Neuron (in vitro differentiated cells): Measurements from ENCODE around the gene NEK9.

Experiments used
- H2AFZ ChIP-seq: one replicate; pipeline ENCODE4 v1.6.1; 2013; ENCODE audit warnings: low read depth, mild to moderate bottlenecking, inconsistent platforms, low read length, moderate library complexity
- H3K27me3 ChIP-seq: one replicate; pipeline ENCODE4 v1.6.1; 2013; ENCODE audit warnings: low read length; ENCODE audit not compliant: insufficient read depth
- H3K36me3 ChIP-seq: one replicate; pipeline ENCODE4 v1.6.1; 2013; ENCODE audit warnings: low read length; ENCODE audit not compliant: insufficient read depth
- H3K4me1 ChIP-seq: one replicate; pipeline ENCODE4 v1.6.1; 2013; ENCODE audit warnings: low read length; ENCODE audit not compliant: insufficient read depth
- H3K4me3 ChIP-seq: 2 replicates; pipeline ENCODE4 v1.5.1; 2013; ENCODE audit warnings: mild to moderate bottlenecking, low read length, moderate library complexity
- H3K9me3 ChIP-seq: one replicate; pipeline ENCODE4 v1.6.1; 2013; ENCODE audit warnings: low read length

The NEK9 gene

GRCh38 chr14:75126679-75127473, at the start of gene NEK9:
Gene NEK9, minus strand, starts transcription at chr14:75127048. Its CDS starts 127 bp downstream, at chr14:75126921.
- Histone ChIP-seq H3K36me3 (no peaks in the 10 kb centered on the region), H2AFZ (peak within 1 kb of the TSS; percentile 49), H3K27me3 (no peaks in the 10 kb centered on the region), H3K9me3 (no peaks in the 10 kb centered on the region), H3K4me1 (peaks cover 9% of the 10 kb centered on the region), H3K4me3 (peak within 1 kb of the TSS; percentile 68)

- peaks cover 2% of the 10 kb centered on the region for H3K4me1 ChIP-seq
- peak within 1 kb of the TSS; percentile 69 for H3K4me3 ChIP-seq
- no peaks in the 10 kb centered on the region for H3K36me3 ChIP-seq
- H3K27me3 ChIP-seq: peaks cover 2% of the 10 kb centered on the region
- H2AFZ ChIP-seq: peak within 1 kb of the TSS; percentile 57
- no peaks in the 10 kb centered on the region for H3K9me3 ChIP-seq
Observed at GRCh38 chr14:75176142-75176820, 49.4 kb upstream of the NEK9 start, which contains the start of gene TMED10. Gene TMED10, minus strand, starts transcription at chr14:75176612. Its CDS starts 33 bp downstream, at chr14:75176579.

- H3K4me3 ChIP-seq: peak overlapping the region; percentile 69
- peaks cover 2% of the 10 kb centered on the region for H3K4me1 ChIP-seq
- H2AFZ ChIP-seq: peak overlapping the region; percentile 57
- peaks cover 2% of the 10 kb centered on the region for H3K27me3 ChIP-seq
- no peaks in the 10 kb centered on the region for H3K36me3 ChIP-seq
- peaks cover 1% of the 10 kb centered on the region for H3K9me3 ChIP-seq
Observed at GRCh38 chr14:75175677-75176141, 48.9 kb upstream of the NEK9 start.

GRCh38 chr14:75174066-75174465, 47.2 kb upstream of the NEK9 start:
- Histone ChIP-seq H3K36me3 (no peaks in the 10 kb centered on the region), H3K27me3 (no peaks in the 10 kb centered on the region), H2AFZ (no peak overlapping the region), H3K9me3 (peaks cover 1% of the 10 kb centered on the region), H3K4me1 (peaks cover 2% of the 10 kb centered on the region), H3K4me3 (no peak overlapping the region)

GRCh38 chr14:75170772-75171171, 43.9 kb upstream of the NEK9 start:
- H3K4me3 ChIP-seq: no peak overlapping the region
- no peaks in the 10 kb centered on the region for H3K36me3 ChIP-seq
- peaks cover 2% of the 10 kb centered on the region for H3K4me1 ChIP-seq
- H2AFZ ChIP-seq: no peak overlapping the region
- no peaks in the 10 kb centered on the region for H3K27me3 ChIP-seq
- H3K9me3 ChIP-seq: peaks cover 1% of the 10 kb centered on the region

- H3K4me1 ChIP-seq: no peaks in the 10 kb centered on the region
- H2AFZ ChIP-seq: no peak overlapping the region
- H3K9me3 ChIP-seq: peaks cover 1% of the 10 kb centered on the region
- H3K4me3 ChIP-seq: no peak overlapping the region
- no peaks in the 10 kb centered on the region for H3K27me3 ChIP-seq
- H3K36me3 ChIP-seq: no peaks in the 10 kb centered on the region
Observed at GRCh38 chr14:75168586-75169335, 41.9 kb upstream of the NEK9 start.

- Histone ChIP-seq H2AFZ (no peak overlapping the region), H3K4me1 (no peaks in the 10 kb centered on the region), H3K9me3 (peaks cover 1% of the 10 kb centered on the region), H3K4me3 (no peak overlapping the region), H3K36me3 (no peaks in the 10 kb centered on the region), H3K27me3 (no peaks in the 10 kb centered on the region)
Observed at GRCh38 chr14:75167325-75167724, 40.5 kb upstream of the NEK9 start.

GRCh38 chr14:75165586-75166391, 38.9 kb upstream of the NEK9 start:
- Histone ChIP-seq H3K27me3 (no peaks in the 10 kb centered on the region), H2AFZ (no peak overlapping the region), H3K4me3 (no peak overlapping the region), H3K4me1 (no peaks in the 10 kb centered on the region), H3K36me3 (no peaks in the 10 kb centered on the region), H3K9me3 (no peaks in the 10 kb centered on the region)

GRCh38 chr14:75164809-75165208, 38.0 kb upstream of the NEK9 start:
- H3K27me3 ChIP-seq: no peaks in the 10 kb centered on the region
- no peak overlapping the region for H3K4me3 ChIP-seq
- H3K36me3 ChIP-seq: no peaks in the 10 kb centered on the region
- no peaks in the 10 kb centered on the region for H3K4me1 ChIP-seq
- no peaks in the 10 kb centered on the region for H3K9me3 ChIP-seq
- H2AFZ ChIP-seq: no peak overlapping the region

- no peaks in the 10 kb centered on the region for H3K4me1 ChIP-seq
- no peak overlapping the region for H2AFZ ChIP-seq
- no peaks in the 10 kb centered on the region for H3K9me3 ChIP-seq
- no peak overlapping the region for H3K4me3 ChIP-seq
- H3K27me3 ChIP-seq: no peaks in the 10 kb centered on the region
- no peaks in the 10 kb centered on the region for H3K36me3 ChIP-seq
Observed at GRCh38 chr14:75163677-75164076, 36.8 kb upstream of the NEK9 start.

- H3K36me3 ChIP-seq: no peaks in the 10 kb centered on the region
- no peaks in the 10 kb centered on the region for H3K27me3 ChIP-seq
- H3K4me1 ChIP-seq: no peaks in the 10 kb centered on the region
- H2AFZ ChIP-seq: no peak overlapping the region
- H3K4me3 ChIP-seq: no peak overlapping the region
- H3K9me3 ChIP-seq: no peaks in the 10 kb centered on the region
Observed at GRCh38 chr14:75162631-75163030, 35.8 kb upstream of the NEK9 start.

- H3K36me3 ChIP-seq: no peaks in the 10 kb centered on the region
- no peak overlapping the region for H3K4me3 ChIP-seq
- H2AFZ ChIP-seq: no peak overlapping the region
- H3K4me1 ChIP-seq: no peaks in the 10 kb centered on the region
- H3K9me3 ChIP-seq: no peaks in the 10 kb centered on the region
- H3K27me3 ChIP-seq: no peaks in the 10 kb centered on the region
Observed at GRCh38 chr14:75158843-75159614, 32.2 kb upstream of the NEK9 start.
